Measurements from ENCODE around the gene GRIK4. TPM values are rescaled to one million over a fixed set of nuclear protein-coding genes. Genes with fewer than 3 reads are reported as not detected.
"Not testable (repeated sequence)": the region's sequence is repeated elsewhere in the genome, so short reads cannot be mapped to it uniquely, and the experiment has no call there.

GRIK4 gene
- total RNA-seq, 2 donors from 2014 or later: 0.15 to 0.20 TPM

GRCh38 chr11:120612513-120613263 lies 101.1 kb downstream of the GRIK4 start:
- intact Hi-C loops (cut with DNase I, micrococcal nuclease): no loop called here
- ATAC-seq (peak; percentile 47), DNase-seq (peak in 1 of 2 donors; percentile 28)

- no peak for ATAC-seq
- intact Hi-C loops (cut with DNase I, micrococcal nuclease): no loop called here
- DNase-seq: no peak
Observed at GRCh38 chr11:120613264-120614226, 102.0 kb downstream of the GRIK4 start.

DNA sequence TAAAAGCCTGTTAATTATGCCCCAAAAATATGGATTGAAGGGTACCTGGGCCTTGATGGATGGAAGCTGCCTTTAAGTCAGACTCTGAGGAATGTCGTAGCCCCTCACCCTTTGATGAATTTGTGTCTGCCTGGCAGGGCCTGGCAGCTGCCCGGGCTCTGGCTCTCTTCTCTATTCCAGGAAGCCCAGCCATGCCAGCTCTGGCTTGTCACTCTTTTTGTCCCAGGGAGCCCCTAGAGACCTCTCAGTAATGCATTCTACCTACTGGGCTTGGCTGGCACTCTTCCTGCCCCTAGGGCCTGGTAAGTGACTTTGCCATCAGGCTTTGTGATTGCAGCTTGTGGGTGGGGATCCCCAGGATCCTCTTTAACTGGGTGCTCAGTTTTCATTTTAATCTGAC lies 103.8 kb downstream of the GRIK4 start:
- ATAC-seq (no peak), DNase-seq (no peak)
- intact Hi-C loops (cut with DNase I, micrococcal nuclease): no loop called here

GRCh38 chr11:120618399-120618798 lies 106.9 kb downstream of the GRIK4 start:
- ATAC-seq (no peak), DNase-seq (no peak)
- intact Hi-C loops (cut with DNase I, micrococcal nuclease): no loop called here

DNA sequence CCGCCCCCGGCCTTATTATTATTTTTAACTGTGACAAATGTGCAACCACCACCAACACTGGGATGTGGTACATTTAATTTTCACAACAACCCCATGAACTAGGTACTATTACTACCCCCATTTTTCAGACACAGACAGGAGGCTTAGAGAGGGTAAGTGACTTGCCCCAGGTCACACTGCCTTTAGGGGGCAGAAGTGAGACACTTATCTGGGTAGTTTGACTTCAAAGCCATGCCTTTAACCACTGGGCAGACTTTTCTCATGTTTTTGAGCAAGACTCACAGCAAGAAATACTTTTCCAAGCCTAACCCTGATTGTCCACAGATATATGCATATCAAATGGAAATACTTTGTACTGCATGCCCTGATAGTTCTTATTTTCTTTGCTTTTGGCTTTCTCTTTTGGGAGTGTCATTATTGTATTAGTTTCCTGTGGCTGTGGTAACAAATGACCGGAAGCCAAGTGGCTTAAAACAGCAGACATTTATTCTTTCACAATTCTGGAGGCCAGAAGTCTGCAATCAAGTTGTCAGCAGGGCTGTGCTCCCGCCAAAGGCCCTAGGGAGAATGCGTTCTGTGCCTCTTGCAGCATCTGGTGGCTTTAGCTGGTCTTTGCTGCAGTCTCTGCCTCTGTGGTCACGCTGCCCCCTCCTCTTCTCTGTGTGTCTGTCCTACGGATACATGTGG lies 110.8 kb downstream of the GRIK4 start:
- DNase-seq: no peak
- ATAC-seq: no peak
- intact Hi-C loops (cut with DNase I, micrococcal nuclease): no loop called here

DNA sequence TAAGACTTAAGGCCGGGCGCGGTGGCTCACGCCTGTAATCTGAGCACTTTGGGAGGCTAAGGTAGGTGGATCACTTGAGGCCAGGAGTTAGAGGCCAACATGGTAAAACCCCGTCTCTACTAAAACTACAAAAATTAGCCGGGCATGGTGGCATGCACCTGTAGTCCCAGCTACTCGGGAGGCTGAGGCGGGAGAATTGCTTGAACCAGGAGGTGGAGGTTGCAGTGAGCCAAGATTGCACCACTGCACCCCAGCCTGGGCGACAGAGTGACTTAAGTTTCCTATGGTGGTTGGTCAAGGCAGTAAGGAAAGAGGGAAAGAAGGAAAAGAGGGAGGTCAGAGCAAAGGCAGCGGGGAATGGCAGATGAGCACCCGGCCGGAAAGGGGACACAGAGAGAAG lies 113.4 kb downstream of the GRIK4 start:
- ATAC-seq; intact Hi-C loops (cut with DNase I, micrococcal nuclease); DNase-seq: not testable (repeated sequence)

- ATAC-seq (no peak), DNase-seq (no peak)
- intact Hi-C loops (cut with DNase I, micrococcal nuclease): no loop called here
Observed at GRCh38 chr11:120625565-120625964, 114.0 kb downstream of the GRIK4 start.

GRCh38 chr11:120626791-120627190 lies 115.2 kb downstream of the GRIK4 start:
- intact Hi-C loops (cut with DNase I, micrococcal nuclease): no loop called here
- DNase-seq (no peak), ATAC-seq (no peak)

GRCh38 chr11:120627327-120628163 lies 116.0 kb downstream of the GRIK4 start:
- DNase-seq (no peak), ATAC-seq (no peak)
- intact Hi-C loops (cut with DNase I, micrococcal nuclease): no loop called here

GRCh38 chr11:120629407-120630080 lies 118.0 kb downstream of the GRIK4 start:
- intact Hi-C loops (cut with DNase I, micrococcal nuclease): no loop called here
- ATAC-seq: no peak
- no peak for DNase-seq

DNA sequence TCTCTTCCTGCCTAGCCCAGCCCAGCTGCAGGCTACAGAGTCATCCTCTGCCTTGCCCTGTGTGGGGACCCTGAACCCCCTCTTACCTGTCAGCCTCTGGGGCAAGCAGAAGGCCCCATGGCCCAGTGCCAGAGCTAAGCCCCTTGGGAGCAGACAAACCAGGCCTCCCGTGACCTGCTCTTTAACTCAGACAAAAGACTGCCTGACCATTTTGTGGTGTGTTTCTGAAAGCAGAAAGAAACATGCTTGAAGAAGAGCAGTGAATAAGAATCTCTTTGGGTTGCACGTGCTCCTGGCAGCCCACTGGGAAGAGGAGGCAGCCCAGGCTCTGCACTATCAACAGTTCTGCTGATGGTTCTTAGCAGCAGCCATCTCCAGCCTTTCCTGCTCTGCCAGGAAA lies 118.6 kb downstream of the GRIK4 start:
- ATAC-seq: no peak
- intact Hi-C loops (cut with DNase I, micrococcal nuclease): no loop called here
- no peak for DNase-seq

GRCh38 chr11:120632579-120632978 lies 121.0 kb downstream of the GRIK4 start:
- DNase-seq: no peak
- intact Hi-C loops (cut with DNase I, micrococcal nuclease): no loop called here
- ATAC-seq: no peak

GRCh38 chr11:120633616-120634393 lies 122.3 kb downstream of the GRIK4 start:
- intact Hi-C loops (cut with DNase I, micrococcal nuclease): no loop called here
- no peak for DNase-seq
- no peak for ATAC-seq

DNA sequence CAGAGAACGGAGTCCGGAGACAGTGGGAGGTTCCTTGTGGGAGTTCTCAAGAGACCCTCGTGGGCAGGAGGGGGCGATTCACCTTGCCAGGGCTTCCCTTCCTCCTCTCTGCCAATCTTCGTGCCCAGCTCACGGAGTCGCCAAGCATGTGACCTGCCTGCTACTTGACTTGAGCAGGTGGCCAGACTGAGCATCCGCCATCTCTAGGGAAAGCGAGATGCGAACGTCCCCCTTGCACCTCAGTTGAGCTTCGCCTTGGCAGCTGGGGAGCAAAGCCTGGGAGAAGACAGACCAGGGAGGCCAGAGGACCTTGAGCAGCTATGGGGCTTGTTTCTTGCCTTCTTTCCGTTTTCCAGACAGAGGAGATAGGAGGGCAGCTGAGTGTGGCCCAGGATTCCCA lies 123.2 kb downstream of the GRIK4 start:
- DNase-seq: no peak
- intact Hi-C loops (cut with DNase I, micrococcal nuclease): no loop called here
- no peak for ATAC-seq

GRCh38 chr11:120635136-120635810 lies 123.7 kb downstream of the GRIK4 start:
- DNase-seq: no peak
- intact Hi-C loops (cut with DNase I, micrococcal nuclease): no loop called here
- ATAC-seq: no peak

- ATAC-seq (no peak), DNase-seq (no peak)
- intact Hi-C loops (cut with DNase I, micrococcal nuclease): no loop called here
Observed at GRCh38 chr11:120637131-120637530, 125.6 kb downstream of the GRIK4 start.
